ENCODE results near the gene ATXN1.
A peak's percentile ranks its signal among the peaks of the same experiment; 100 is the strongest.

Gene ATXN1

DNA sequence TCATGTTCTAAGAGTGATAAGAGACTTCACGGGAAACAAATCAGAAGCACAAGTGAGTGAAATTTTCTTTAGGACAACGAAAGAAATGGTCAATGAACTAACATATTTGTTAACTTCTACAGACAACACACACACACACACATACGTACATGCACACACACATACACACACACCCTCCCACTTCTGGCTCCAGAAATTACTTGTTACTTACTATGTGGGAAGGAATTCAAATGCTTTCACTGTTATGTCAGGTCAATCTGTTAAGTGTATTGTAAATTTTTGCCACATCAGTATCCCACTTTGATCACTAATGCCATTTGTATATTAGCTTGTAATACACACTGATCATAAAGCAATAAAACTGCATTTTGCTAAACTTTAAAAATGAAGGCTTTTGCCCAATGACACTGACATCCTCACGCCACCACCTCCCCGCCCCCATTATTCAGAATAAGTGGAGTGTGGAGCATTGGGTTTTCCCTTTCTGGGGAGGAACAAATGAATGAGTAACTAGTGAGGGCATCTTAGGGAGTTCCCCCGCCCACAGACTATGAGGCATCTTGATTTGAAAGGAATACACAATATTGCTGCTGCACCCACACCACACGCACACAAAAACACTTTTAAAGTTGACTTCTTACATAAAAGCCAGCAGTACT, 76.2 kb downstream of the ATXN1 start:
- Mint-ChIP-seq H3K4me1 (ENCODE audit: low read depth) (peaks cover 87% of the 10 kb centered on the region), H3K27ac (peak overlapping the region; percentile 95), H3K9me3 (ENCODE audit: low read depth) (no peaks in the 10 kb centered on the region), H3K27me3 (no peaks in the 10 kb centered on the region), H3K36me3 (peaks cover 31% of the 10 kb centered on the region), H3K4me3 (peak overlapping the region; percentile 72)

DNA sequence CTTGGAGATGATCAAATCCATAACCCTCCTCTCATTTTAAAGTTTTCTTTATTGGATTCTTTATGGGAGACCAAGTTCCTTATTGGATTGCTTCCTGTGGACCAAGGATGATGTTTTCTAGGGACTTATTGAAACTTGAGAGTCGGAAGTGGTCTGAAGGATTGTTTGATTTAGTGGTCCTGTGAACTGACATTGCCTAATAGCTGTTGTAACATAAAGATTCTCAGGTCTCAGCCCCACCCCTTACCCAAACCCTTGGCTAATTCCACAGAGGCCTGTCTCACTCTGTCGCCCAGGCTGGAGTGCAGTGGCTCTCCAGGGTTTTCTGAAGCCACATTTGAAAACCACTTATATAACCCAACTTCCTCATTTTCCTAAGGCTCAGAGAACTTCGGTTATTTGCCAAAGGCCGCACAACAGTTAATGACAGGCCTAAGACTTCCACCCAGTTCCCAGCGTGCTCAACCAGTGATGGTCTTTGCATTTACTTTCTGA, 77.0 kb downstream of the ATXN1 start:
- Mint-ChIP-seq H3K27ac (peak overlapping the region; percentile 95), H3K4me3 (peak overlapping the region; percentile 40), H3K9me3 (ENCODE audit: low read depth) (no peaks in the 10 kb centered on the region), H3K27me3 (no peaks in the 10 kb centered on the region), H3K36me3 (peaks cover 31% of the 10 kb centered on the region), H3K4me1 (ENCODE audit: low read depth) (peaks cover 83% of the 10 kb centered on the region)

DNA sequence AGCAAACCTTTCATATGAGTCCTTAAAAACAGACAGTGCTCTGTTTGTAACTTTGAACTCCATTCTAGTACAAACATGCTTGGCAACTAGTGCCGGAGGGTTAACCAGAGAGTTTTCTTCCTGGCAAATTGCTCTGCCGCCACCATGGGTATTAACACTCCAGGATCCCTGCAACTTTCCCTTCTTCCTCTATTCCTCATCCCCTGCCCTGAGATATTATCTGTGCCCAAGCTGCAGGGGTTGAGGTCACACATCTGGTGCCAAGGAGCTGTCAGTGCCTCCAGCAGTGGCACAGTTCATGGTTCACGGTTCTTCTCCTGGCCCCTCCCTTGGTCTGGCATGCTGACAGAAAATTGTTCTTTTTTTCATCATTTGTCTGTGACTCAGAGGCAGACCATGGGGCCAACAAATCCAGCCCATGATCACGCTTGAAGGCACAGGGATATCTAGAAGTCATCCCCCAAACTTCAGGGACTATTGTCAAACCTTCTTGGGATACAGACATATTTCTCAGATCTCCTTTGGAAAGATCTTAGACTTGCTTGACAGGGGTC, 77.5 kb downstream of the ATXN1 start:
- no peaks in the 10 kb centered on the region for H3K9me3 Mint-ChIP-seq (ENCODE audit: low read depth)
- peak overlapping the region; percentile 95 for H3K27ac Mint-ChIP-seq
- peaks cover 31% of the 10 kb centered on the region for H3K36me3 Mint-ChIP-seq
- H3K4me1 Mint-ChIP-seq (ENCODE audit: low read depth): peaks cover 83% of the 10 kb centered on the region
- peak overlapping the region; percentile 40 for H3K4me3 Mint-ChIP-seq
- no peaks in the 10 kb centered on the region for H3K27me3 Mint-ChIP-seq

DNA sequence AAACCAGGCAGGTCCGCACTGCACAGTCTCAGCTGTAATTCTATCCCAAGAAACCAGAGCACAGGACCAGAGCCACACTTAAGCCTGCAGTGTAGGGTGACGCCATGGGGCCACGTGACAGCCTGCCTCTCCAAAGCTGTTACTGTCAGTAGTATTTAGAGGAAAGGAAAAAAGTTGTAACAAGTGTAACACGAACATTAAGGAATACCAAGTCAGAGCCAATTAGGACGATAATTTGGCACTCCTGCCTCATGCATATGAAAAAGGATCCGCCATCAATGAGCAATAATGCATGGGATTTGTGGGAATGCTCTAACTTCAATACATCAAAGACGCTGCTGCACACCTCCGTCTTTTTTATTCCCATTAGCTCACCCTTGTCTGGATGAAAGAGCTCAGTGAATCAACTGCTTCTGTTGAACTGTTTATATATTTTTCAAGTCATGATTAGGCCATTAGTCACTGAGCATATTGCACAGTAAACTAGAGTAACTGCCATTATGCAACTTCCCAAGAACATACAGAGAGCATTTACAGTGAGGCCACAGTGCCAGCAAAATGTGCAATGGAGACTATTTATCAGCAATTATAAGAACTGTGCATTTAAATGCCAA, 79.9 kb downstream of the ATXN1 start:
- peak overlapping the region; percentile 47 for H3K4me3 Mint-ChIP-seq
- peaks cover 74% of the 10 kb centered on the region for H3K4me1 Mint-ChIP-seq (ENCODE audit: low read depth)
- no peaks in the 10 kb centered on the region for H3K9me3 Mint-ChIP-seq (ENCODE audit: low read depth)
- H3K27ac Mint-ChIP-seq: peak overlapping the region; percentile 95
- peaks cover 28% of the 10 kb centered on the region for H3K36me3 Mint-ChIP-seq
- no peaks in the 10 kb centered on the region for H3K27me3 Mint-ChIP-seq

DNA sequence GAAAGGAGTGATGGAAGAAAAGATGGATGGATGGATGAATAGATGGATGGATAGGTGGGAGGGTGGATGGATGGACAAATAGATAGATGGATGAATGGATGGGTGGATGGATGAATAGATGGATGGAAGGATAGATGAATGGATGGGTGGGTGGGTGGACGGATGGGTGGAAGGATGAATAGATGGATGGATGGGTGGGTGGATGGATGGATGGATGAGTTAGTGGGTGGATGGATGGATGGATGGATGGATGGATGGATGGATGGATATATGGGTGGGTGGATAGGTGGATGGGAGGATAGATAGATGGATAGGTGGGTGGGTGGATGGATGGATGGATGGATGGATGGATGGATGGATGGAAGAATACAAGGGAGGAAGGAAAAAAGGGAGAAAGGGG, 82.2 kb downstream of the ATXN1 start:
- Mint-ChIP-seq H3K9me3 (ENCODE audit: low read depth) (no peaks in the 10 kb centered on the region), H3K27me3 (no peaks in the 10 kb centered on the region), H3K4me3 (no peak overlapping the region), H3K36me3 (peaks cover 31% of the 10 kb centered on the region), H3K4me1 (ENCODE audit: low read depth) (peaks cover 61% of the 10 kb centered on the region), H3K27ac (no peak overlapping the region)

DNA sequence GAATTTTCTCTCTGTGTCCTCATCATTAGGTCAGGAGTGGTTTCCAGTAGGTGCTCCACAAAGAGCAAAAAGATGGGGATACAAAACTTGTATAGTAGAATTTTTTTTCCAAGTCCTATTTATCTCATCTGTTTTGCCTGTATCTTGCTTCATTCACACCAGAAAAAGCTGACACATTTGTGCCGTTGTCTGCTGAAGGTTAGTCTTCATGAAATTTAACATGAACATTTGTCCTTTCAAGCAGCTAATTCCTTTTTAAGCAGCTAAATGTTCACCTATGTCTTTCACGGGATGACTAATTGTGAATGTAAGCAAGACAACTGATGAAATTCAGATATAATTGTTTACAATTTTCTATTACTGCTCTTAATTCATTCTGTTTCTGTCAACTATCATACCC, 83.8 kb downstream of the ATXN1 start:
- Mint-ChIP-seq H3K9me3 (ENCODE audit: low read depth) (no peaks in the 10 kb centered on the region), H3K27me3 (no peaks in the 10 kb centered on the region), H3K4me3 (no peak overlapping the region), H3K27ac (peak overlapping the region; percentile 28), H3K36me3 (peaks cover 22% of the 10 kb centered on the region), H3K4me1 (ENCODE audit: low read depth) (peaks cover 49% of the 10 kb centered on the region)

GRCh38 chr6:16676978-16677377, 84.3 kb downstream of the ATXN1 start:
- peaks cover 25% of the 10 kb centered on the region for H3K36me3 Mint-ChIP-seq

GRCh38 chr6:16676376-16676775, 84.9 kb downstream of the ATXN1 start:
- H3K9me3 Mint-ChIP-seq (ENCODE audit: low read depth): no peaks in the 10 kb centered on the region

More at GRCh38 chr6:16676978-16677377, 84.3 kb downstream of the ATXN1 start:
- Mint-ChIP-seq H3K4me3 (no peak overlapping the region), H3K4me1 (ENCODE audit: low read depth) (peaks cover 52% of the 10 kb centered on the region), H3K9me3 (ENCODE audit: low read depth) (no peaks in the 10 kb centered on the region), H3K27me3 (no peaks in the 10 kb centered on the region), H3K27ac (peak overlapping the region; percentile 24)

DNA sequence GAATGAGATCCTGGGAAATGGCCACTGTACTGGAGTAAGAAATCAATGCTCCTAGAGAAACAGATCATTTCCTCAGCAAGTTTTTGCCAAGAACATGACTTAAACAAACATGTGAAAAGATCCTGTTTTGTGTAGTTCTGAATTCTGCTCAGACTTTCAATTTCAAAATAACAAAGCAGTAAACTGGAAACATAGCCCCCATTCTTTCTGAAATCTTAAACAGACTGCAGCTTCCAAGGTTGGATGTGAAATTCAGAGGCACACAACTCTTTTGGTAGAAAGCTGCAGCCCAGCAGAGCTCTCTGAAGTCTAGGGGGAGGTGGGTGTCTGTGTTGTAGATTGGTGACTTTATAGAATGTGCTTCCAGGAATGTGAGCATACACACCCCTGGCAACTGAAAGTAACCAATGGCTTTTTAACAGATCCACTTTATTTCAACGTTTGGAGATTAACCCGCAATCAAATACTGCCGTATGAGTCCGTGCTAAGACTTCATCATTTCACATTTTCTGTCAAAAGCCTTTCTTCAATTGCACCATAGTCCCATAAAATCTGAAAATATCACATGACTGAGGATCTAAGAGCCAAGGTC, 86.4 kb downstream of the ATXN1 start:
- Mint-ChIP-seq H3K9me3 (ENCODE audit: low read depth) (no peaks in the 10 kb centered on the region), H3K4me3 (no peak overlapping the region), H3K27me3 (no peaks in the 10 kb centered on the region), H3K4me1 (ENCODE audit: low read depth) (peaks cover 56% of the 10 kb centered on the region), H3K27ac (peak overlapping the region; percentile 10), H3K36me3 (peaks cover 10% of the 10 kb centered on the region)

More at GRCh38 chr6:16676376-16676775, 84.9 kb downstream of the ATXN1 start:
- H3K27ac Mint-ChIP-seq: peak overlapping the region; percentile 36
- H3K27me3 Mint-ChIP-seq: no peaks in the 10 kb centered on the region
- peaks cover 21% of the 10 kb centered on the region for H3K36me3 Mint-ChIP-seq
- H3K4me3 Mint-ChIP-seq: no peak overlapping the region
- peaks cover 50% of the 10 kb centered on the region for H3K4me1 Mint-ChIP-seq (ENCODE audit: low read depth)

GRCh38 chr6:16673011-16673797, 88.1 kb downstream of the ATXN1 start:
- Mint-ChIP-seq H3K27ac (peak overlapping the region; percentile 47), H3K4me1 (ENCODE audit: low read depth) (peaks cover 65% of the 10 kb centered on the region), H3K4me3 (no peak overlapping the region), H3K27me3 (no peaks in the 10 kb centered on the region), H3K36me3 (peaks cover 12% of the 10 kb centered on the region), H3K9me3 (ENCODE audit: low read depth) (no peaks in the 10 kb centered on the region)

GRCh38 chr6:16671302-16672289, 89.7 kb downstream of the ATXN1 start:
- Mint-ChIP-seq H3K4me1 (ENCODE audit: low read depth) (peaks cover 63% of the 10 kb centered on the region), H3K27ac (peak overlapping the region; percentile 98), H3K36me3 (peaks cover 20% of the 10 kb centered on the region), H3K9me3 (ENCODE audit: low read depth) (no peaks in the 10 kb centered on the region), H3K27me3 (no peaks in the 10 kb centered on the region), H3K4me3 (no peak overlapping the region)

- Mint-ChIP-seq H3K4me3 (peak overlapping the region; percentile 53), H3K36me3 (peaks cover 25% of the 10 kb centered on the region), H3K4me1 (ENCODE audit: low read depth) (peaks cover 60% of the 10 kb centered on the region), H3K27me3 (no peaks in the 10 kb centered on the region), H3K27ac (peak overlapping the region; percentile 98), H3K9me3 (ENCODE audit: low read depth) (no peaks in the 10 kb centered on the region)
Measured at GRCh38 chr6:16670617-16671051, 90.6 kb downstream of the ATXN1 start.

GRCh38 chr6:16670183-16670582, 91.1 kb downstream of the ATXN1 start:
- Mint-ChIP-seq H3K27ac (peak overlapping the region; percentile 98), H3K27me3 (no peaks in the 10 kb centered on the region), H3K36me3 (peaks cover 25% of the 10 kb centered on the region), H3K9me3 (ENCODE audit: low read depth) (no peaks in the 10 kb centered on the region), H3K4me3 (peak overlapping the region; percentile 53), H3K4me1 (ENCODE audit: low read depth) (peaks cover 58% of the 10 kb centered on the region)

Data from activated naive CD8-positive, alpha-beta T cell (primary cell).